IPS-20b (cell line): ENCODE results near the gene NEMP2.

Experiments
- H3K27ac ChIP-seq: one replicate; pipeline ENCODE4 v1.5.1; 2013; ENCODE audit warnings: low read length
- H3K27me3 ChIP-seq: 2 replicates; pipeline ENCODE4 v1.6.1; 2013; ENCODE audit warnings: mild to moderate bottlenecking, low read length, inconsistent platforms; ENCODE audit not compliant: insufficient read depth
- H3K36me3 ChIP-seq: 2 replicates; pipeline ENCODE4 v1.6.1; 2013; ENCODE audit warnings: low read depth, mild to moderate bottlenecking, inconsistent platforms, low read length, moderate library complexity; ENCODE audit not compliant: insufficient read depth
- H3K4me1 ChIP-seq: 2 replicates; pipeline ENCODE4 v1.6.1; 2013; ENCODE audit warnings: mild to moderate bottlenecking, control low read depth, inconsistent platforms, low read length, moderate library complexity; ENCODE audit not compliant: insufficient read depth
- H3K4me3 ChIP-seq: 2 replicates; pipeline ENCODE4 v1.5.1; 2013; ENCODE audit warnings: mild to moderate bottlenecking, low read length, inconsistent platforms
- H3K9ac ChIP-seq: 2 replicates; pipeline ENCODE4 v1.6.1; 2013; ENCODE audit warnings: low read depth, mild to moderate bottlenecking, inconsistent platforms, low read length, moderate library complexity
- H3K9me3 ChIP-seq: 2 replicates; pipeline ENCODE4 v1.6.1; 2013; ENCODE audit warnings: mild to moderate bottlenecking, low read depth, low read length, inconsistent platforms; ENCODE audit not compliant: insufficient read depth

Gene NEMP2

DNA sequence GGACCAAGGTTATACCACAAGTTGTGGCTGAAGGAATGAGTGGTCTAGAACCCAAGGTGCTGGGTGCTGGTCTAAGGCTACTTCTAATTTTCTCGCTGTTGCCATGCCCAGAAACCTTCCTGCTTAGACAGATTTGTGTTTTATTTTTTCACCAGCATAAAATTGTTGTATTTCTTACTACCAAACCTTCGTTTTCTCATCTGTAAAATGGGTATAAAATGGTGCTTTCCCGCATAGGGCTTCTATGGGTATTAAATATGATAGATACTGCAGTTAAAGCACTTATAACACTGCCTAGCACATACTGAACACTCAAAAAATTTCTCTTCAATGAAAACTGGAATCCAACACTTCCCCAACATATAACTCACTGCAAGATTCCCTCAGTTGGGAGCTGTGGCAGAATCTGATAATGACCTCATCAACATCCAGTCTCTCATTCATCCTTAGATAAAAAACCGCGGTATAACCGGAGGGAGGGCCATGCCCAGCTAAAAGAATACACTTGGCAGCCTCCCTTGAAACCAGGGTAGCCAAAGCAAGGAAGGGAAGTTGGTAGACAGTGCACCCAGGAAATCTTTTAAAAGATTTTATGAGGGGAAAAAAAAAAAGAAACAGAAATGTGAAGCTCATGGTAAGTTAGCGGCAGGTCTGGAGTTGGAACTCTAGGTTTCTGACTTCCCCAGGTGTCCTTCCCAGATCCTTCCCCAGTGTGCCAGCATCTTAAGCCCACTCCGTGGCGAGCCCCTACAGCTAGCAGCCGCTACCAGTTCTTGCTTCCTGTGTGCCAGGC, 1.2 kb downstream of the NEMP2 start:
- H3K9ac ChIP-seq: peak overlapping the region; percentile 88; the same call in 1 of the 2 replicates
- H3K27ac ChIP-seq: no peak overlapping the region
- H3K4me1 ChIP-seq: peaks cover 20% of the 10 kb centered on the region

DNA sequence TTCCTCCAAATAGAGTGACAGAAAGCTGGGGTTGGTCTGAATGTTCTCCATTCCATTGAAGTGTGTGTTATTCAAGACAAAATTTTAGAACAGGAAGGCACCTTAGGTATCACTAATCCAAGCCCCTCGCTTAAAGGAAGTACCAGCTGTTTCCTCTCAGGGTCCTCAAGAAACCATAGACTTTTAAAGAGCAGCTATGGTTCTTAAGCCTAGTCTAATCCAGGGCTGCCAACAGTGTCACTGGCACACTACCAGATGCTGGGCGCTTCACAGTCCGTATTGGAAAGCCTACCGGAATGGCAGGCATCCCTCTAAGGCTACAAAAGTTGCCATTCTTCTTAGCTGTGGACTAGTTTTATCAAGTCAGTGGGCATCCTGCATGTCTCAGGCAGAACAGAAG, 1.9 kb downstream of the NEMP2 start:
- H3K4me1 ChIP-seq: peaks cover 26% of the 10 kb centered on the region
- no peak overlapping the region for H3K9ac ChIP-seq
- H3K9me3 ChIP-seq: peaks cover 2% of the 10 kb centered on the region; the same call in 1 of the 2 replicates
- H3K4me3 ChIP-seq: no peak overlapping the region
- no peak overlapping the region for H3K27ac ChIP-seq
- no peaks in the 10 kb centered on the region for H3K27me3 ChIP-seq
- H3K36me3 ChIP-seq: peaks cover under 1% of the 10 kb centered on the region; the same call in 1 of the 2 replicates

More for the DNA sequence above, 1.2 kb downstream of the NEMP2 start:
- H3K36me3 ChIP-seq: peaks cover 5% of the 10 kb centered on the region; the same call in 1 of the 2 replicates
- H3K9me3 ChIP-seq: peaks cover 10% of the 10 kb centered on the region
- no peaks in the 10 kb centered on the region for H3K27me3 ChIP-seq
- peak overlapping the region; percentile 70 for H3K4me3 ChIP-seq

DNA sequence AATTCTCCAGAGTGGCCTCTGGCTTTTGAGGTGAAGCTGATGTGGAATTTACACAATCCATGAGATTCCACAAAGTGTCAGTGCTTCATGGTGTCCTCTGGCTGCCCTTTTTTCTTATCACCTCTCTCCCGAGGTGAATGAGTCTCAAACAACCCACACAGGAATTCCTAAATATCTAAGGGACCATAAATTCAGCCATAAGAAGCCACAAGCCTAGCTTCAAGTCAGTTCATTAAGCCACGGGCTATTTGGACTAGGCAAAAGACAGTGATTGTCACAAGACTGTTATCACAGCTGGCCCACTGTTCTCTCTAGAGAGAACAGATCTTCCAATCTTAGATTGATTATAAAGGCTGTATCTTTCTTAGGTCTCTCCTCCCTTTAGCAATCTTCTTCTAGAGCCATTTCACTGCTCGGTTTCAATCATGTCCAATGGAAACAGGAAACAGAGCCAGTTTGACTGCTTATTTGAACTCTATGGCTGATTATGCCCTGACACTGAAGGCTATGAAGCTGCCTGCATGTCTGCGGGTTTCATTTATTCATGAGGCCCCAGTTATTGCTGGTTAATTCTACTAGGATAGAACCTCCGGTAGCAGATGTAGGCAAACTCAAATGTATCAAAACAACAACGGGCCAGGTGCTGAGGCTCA, 4.1 kb downstream of the NEMP2 start:
- Histone ChIP-seq H3K9ac (no peak overlapping the region), H3K36me3 (no peaks in the 10 kb centered on the region), H3K27ac (no peak overlapping the region), H3K9me3 (no peaks in the 10 kb centered on the region), H3K27me3 (no peaks in the 10 kb centered on the region), H3K4me1 (peaks cover 10% of the 10 kb centered on the region), H3K4me3 (no peak overlapping the region)

DNA sequence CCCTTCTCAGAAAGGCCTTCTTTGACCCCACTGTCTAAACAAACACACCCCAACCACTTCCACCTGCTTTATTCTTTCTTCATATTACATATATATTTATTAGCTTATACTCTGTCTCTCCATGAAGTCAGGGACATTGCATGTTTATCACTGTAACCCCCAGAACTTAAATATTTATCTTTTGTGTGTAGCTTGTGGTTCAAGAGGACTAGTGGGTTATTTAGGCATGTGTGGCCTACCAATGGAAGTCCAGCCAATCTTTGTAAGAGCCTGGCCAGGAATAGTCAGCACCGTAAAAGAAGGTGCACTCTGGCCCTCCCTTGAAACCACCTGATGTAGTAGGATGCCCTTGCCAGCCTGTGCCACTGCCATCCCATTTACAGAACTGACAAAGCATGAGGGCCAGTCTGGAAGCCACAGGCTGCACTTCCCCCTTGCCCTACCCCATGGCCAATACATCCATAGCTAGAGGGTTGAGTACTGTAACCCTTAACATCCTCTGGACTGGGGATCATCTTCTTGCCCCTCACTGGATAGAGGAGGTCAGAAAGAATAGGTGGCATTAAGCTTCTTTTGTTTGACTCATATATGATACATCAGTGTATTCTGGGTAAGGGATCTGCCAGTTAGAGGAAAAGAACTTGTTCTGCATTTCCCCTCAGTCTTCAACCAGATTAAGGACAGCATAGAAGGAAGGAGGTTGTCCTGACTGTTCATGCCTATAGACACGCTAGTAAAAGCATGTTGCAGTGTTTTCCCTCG, 4.9 kb downstream of the NEMP2 start:
- Histone ChIP-seq H3K4me1 (peaks cover 10% of the 10 kb centered on the region), H3K36me3 (no peaks in the 10 kb centered on the region), H3K4me3 (no peak overlapping the region), H3K27me3 (no peaks in the 10 kb centered on the region), H3K27ac (no peak overlapping the region), H3K9ac (no peak overlapping the region), H3K9me3 (no peaks in the 10 kb centered on the region)

DNA sequence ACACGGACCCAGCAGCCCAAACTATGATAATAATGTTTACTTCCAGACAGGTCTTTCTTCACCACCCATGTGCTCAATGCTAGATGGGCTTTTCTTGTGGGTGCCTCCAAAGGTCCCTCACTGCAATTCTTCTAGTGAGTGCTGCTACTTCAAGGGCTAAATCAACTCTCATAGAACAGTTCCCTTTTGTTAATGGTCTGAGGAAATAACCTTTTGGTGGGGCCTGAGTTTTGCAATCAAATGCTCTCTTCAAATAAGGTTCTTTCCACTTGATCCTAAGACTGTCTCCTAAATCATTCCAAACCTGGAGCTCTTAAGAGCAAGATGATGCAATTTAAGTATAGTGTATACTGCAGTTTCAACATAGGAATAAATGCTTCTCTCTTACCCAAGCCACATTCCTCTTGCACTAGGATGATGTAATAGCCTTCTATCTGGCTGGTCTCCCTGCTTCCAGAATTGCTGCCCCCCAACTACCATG, 6.0 kb downstream of the NEMP2 start:
- Histone ChIP-seq H3K4me1 (peaks cover 10% of the 10 kb centered on the region), H3K9me3 (no peaks in the 10 kb centered on the region), H3K4me3 (no peak overlapping the region), H3K36me3 (no peaks in the 10 kb centered on the region), H3K9ac (no peak overlapping the region), H3K27ac (no peak overlapping the region), H3K27me3 (no peaks in the 10 kb centered on the region)

DNA sequence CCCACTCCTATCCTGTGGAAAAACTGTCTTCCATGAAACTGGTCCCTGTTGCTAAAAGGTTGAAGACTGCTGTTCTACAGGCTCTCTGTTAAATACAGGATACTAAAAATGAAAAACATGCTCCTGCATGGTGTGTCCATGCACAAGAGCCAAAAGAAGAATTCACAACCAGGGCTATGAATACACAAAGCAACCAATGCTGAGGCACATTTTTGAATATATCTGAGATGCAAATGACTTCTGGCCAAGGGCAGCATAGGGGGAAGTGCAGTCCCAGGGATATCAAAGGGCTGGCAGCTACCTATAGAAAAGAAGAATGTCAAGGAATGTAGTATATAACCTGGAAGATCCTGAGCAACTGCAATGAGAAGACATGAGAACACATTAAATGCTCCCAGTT, 6.6 kb downstream of the NEMP2 start:
- Histone ChIP-seq H3K4me3 (no peak overlapping the region), H3K27me3 (no peaks in the 10 kb centered on the region), H3K4me1 (peaks cover 10% of the 10 kb centered on the region), H3K9me3 (no peaks in the 10 kb centered on the region), H3K36me3 (no peaks in the 10 kb centered on the region), H3K27ac (no peak overlapping the region), H3K9ac (no peak overlapping the region)

DNA sequence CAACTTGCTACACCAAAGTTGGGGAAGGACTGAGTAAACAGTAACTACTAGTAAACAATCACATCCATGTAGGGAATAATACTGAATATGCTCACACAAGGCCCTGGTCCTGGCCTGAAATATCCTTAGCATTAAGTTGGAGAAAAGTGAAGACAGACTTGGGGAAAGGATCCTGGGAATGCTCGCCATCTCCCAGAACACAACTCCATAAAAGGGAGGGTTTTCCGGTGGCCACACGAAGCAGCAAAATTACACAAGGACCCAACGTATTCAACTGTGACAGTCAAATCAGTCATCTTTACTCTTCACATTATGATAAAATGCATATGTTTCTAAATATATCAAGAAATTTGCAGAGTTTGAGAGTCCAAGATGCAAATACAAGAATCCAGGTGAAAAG, 7.3 kb downstream of the NEMP2 start:
- Histone ChIP-seq H3K4me1 (peaks cover 10% of the 10 kb centered on the region), H3K27ac (no peak overlapping the region), H3K27me3 (no peaks in the 10 kb centered on the region), H3K9me3 (no peaks in the 10 kb centered on the region), H3K9ac (no peak overlapping the region), H3K4me3 (no peak overlapping the region), H3K36me3 (no peaks in the 10 kb centered on the region)

DNA sequence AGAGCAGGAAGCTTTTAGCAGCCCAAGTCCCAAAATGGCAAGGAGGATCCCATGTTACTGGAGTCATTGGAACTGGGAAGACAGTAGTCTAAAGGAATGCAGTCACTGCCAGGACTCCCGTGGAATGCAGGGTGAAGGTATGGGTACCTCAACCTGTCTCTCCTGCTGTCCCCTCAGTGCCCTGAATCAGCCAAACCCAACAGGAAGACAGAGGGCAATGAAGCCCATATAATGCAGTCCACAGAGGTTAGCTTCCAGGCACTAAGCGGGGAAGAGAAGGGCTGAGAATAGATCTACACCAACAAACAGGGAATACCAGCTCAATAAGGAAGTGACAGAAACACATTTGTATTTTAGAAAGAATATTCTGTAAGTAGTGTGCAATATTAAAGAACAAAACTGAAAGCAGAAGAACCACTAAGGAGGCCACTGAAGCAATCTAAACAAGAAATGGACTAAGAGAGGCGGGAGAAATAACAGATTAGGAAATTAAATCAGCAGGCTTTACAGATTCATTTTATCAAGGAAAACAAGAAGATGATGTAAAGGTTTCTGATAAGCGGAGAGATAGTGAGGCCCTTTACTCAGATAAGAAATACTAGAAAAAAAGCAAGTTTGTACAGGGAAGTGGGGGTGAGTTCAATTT, 8.3 kb downstream of the NEMP2 start:
- no peaks in the 10 kb centered on the region for H3K36me3 ChIP-seq
- peaks cover 10% of the 10 kb centered on the region for H3K4me1 ChIP-seq
- no peaks in the 10 kb centered on the region for H3K9me3 ChIP-seq
- H3K4me3 ChIP-seq: no peak overlapping the region
- no peak overlapping the region for H3K9ac ChIP-seq
- no peaks in the 10 kb centered on the region for H3K27me3 ChIP-seq
- H3K27ac ChIP-seq: no peak overlapping the region

DNA sequence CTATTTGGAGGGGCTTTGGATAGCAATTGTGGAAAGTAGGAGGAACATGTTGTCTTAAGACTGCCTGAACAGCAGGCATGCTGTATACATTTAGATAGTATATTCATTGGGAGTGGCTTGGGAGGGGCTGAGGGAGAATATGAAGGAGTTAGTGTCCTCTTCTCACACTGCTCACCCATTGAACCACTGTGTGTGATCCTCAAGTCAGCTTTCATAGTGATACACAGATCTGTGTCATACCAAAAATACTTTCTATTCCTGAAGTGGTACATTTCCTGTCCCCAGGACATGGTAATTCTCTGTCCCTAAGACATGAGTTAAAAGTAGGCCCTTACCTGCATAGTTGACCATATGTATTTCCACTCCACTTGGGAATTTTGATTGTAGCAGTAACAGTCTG, 9.6 kb downstream of the NEMP2 start:
- no peak overlapping the region for H3K9ac ChIP-seq
- no peaks in the 10 kb centered on the region for H3K36me3 ChIP-seq
- H3K27ac ChIP-seq: no peak overlapping the region
- H3K9me3 ChIP-seq: no peaks in the 10 kb centered on the region
- H3K27me3 ChIP-seq: no peaks in the 10 kb centered on the region
- H3K4me1 ChIP-seq: peaks cover 10% of the 10 kb centered on the region
- no peak overlapping the region for H3K4me3 ChIP-seq

DNA sequence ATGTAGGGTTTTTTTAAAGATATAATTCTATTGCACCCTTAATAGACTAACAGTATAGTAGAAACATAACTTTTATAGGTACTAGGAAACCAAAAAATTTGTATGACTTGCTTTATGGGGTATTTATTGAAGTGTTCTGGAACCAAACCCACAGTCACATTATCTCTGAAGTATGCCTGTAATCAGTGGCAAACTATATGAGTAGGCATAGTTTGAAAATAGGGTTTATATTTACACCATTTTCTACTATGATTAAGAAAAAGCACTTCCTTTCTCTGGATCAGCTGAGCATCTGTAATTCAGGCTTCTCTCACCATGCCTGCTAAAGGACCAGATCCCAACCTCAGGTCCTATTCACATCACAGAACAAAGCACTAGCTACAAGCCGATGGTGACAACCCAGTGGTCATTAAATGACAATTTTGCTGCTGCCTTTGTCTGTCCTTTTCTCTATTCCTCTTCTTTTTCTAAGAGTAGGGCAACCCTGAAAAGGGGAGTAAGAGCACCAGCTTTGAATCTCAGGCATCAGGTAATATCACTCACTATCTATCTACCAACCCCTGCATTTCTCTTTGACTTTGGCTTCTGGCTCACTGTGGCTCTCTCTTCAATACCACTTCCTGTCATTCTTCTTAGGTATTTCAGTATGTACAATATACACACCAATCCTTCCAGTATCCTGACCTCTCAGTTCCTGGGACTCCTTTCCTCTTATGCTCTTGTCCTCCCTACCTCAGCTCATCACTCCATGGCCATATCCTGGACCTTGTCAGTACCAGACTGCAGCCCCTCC, 14.4 kb downstream of the NEMP2 start:
- 0 out of 2 replicates have a peak, but pooled peaks cover 4% of the 10 kb centered on the region for H3K36me3 ChIP-seq
- no peaks in the 10 kb centered on the region for H3K9me3 ChIP-seq
- no peak overlapping the region for H3K9ac ChIP-seq
- H3K4me3 ChIP-seq: no peak overlapping the region
- H3K4me1 ChIP-seq: no peaks in the 10 kb centered on the region
- no peak overlapping the region for H3K27ac ChIP-seq
- H3K27me3 ChIP-seq: no peaks in the 10 kb centered on the region

DNA sequence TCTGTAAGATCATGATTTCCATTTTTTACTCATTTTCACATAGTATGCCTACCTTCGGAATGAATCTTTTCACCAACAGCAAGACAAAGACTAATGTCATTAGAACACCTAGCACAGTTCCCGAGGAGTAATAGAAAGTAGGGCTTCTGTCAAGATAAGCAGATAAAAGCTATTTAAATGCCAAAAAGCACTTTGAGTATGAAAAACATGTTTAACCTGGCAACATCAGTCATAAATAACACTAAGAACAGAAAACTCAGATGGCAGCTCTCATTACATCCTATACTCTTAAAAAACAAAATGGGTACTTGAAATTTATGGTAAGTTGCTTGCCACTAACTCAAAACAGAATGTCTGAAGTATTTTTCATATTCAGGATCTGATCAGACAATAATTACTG, 17.1 kb downstream of the NEMP2 start:
- H3K4me1 ChIP-seq: no peaks in the 10 kb centered on the region
- H3K27ac ChIP-seq: no peak overlapping the region
- H3K36me3 ChIP-seq: peaks cover 9% of the 10 kb centered on the region; the same call in 1 of the 2 replicates
- no peak overlapping the region for H3K9ac ChIP-seq
- H3K9me3 ChIP-seq: no peaks in the 10 kb centered on the region
- no peaks in the 10 kb centered on the region for H3K27me3 ChIP-seq
- H3K4me3 ChIP-seq: no peak overlapping the region
